GM19463 (cell line): ENCODE measurements around the gene HNRNPLL.
"Not testable (repeated sequence)": the region's sequence is repeated elsewhere in the genome, so short reads cannot be mapped to it uniquely, and the experiment has no call there.

Experiments used
- ATAC-seq: cut with Tn5 transposase; IDR thresholded peaks from one replicate; pipeline ENCODE4 v1.9.1; 2021; ENCODE audit warnings: mild to moderate bottlenecking, moderate library complexity; ENCODE audit not compliant: unreplicated experiment

Gene HNRNPLL

GRCh38 chr2:38557217-38557616 is 45.5 kb downstream of the HNRNPLL start:
- no peak for ATAC-seq

GRCh38 chr2:38556006-38556801 is 46.5 kb downstream of the HNRNPLL start:
- ATAC-seq = no peak

GRCh38 chr2:38554973-38555595 is 47.6 kb downstream of the HNRNPLL start:
- ATAC-seq = no peak

- no peak for ATAC-seq
These were observed 49.2 kb downstream of the HNRNPLL start for GRCh38 chr2:38553554-38553953.

- ATAC-seq = no peak
These were observed 50.5 kb downstream of the HNRNPLL start for GRCh38 chr2:38552259-38552658.

GRCh38 chr2:38551746-38552145 is 51.0 kb downstream of the HNRNPLL start:
- ATAC-seq = no peak

GRCh38 chr2:38551171-38551570 is 51.6 kb downstream of the HNRNPLL start:
- ATAC-seq = no peak

GRCh38 chr2:38549851-38550250 is 52.9 kb downstream of the HNRNPLL start:
- no peak for ATAC-seq

GRCh38 chr2:38549071-38549704 is 53.5 kb downstream of the HNRNPLL start:
- ATAC-seq = no peak

- ATAC-seq = no peak
These were observed 54.9 kb downstream of the HNRNPLL start for GRCh38 chr2:38547791-38548190.

GRCh38 chr2:38546585-38546984 is 56.1 kb downstream of the HNRNPLL start:
- no peak for ATAC-seq

- no peak for ATAC-seq
These were observed 56.7 kb downstream of the HNRNPLL start for GRCh38 chr2:38546064-38546463.

GRCh38 chr2:38542248-38542631 is 60.5 kb downstream of the HNRNPLL start:
- not testable (repeated sequence) for ATAC-seq

- no peak for ATAC-seq
These were observed 62.0 kb downstream of the HNRNPLL start for GRCh38 chr2:38540580-38541286.

- no peak for ATAC-seq
These were observed 63.6 kb downstream of the HNRNPLL start for GRCh38 chr2:38539086-38539485.

- no peak for ATAC-seq
These were observed 64.7 kb downstream of the HNRNPLL start for GRCh38 chr2:38537937-38538525.

- not testable (repeated sequence) for ATAC-seq
These were observed 65.4 kb downstream of the HNRNPLL start for GRCh38 chr2:38537296-38537695.

GRCh38 chr2:38535744-38536506 is 66.8 kb downstream of the HNRNPLL start:
- peak; percentile 56 for ATAC-seq

- no peak for ATAC-seq
These were observed 67.4 kb downstream of the HNRNPLL start for GRCh38 chr2:38535404-38535743.

GRCh38 chr2:38534746-38535403 is 67.9 kb downstream of the HNRNPLL start:
- no peak for ATAC-seq
